ENCODE results near the gene DEPDC5.

The DEPDC5 gene

GRCh38 chr22:31925056-31925455, 171.2 kb downstream of the DEPDC5 start:
- Histone ChIP-seq H3K27ac (replicated peaks) (no peak overlapping the region), H3K4me3 (replicated peaks; ENCODE audit: insufficient read depth, low read length) (no peak overlapping the region), H3K27me3 (ENCODE audit: insufficient read depth, poor library complexity, severe bottlenecking) (no peaks in the 10 kb centered on the region)
- DNase-seq (ENCODE audit: low read depth in 1 of 2, low spot score in 1 of 2) = no peak
- TF ChIP-seq POLR2AphosphoS5 (IDR thresholded peaks at IDR 0.05; ENCODE audit: low read depth) (no peak), SPI1 (IDR thresholded peaks at IDR 0.05; ENCODE audit: borderline replicate concordance, low read depth) (no peak), REST (IDR thresholded peaks at IDR 0.05; ENCODE audit: insufficient replicate concordance, low read depth) (no peak), GABPA (IDR thresholded peaks at IDR 0.05; ENCODE audit: low read depth) (no peak), CTCF (IDR thresholded peaks at IDR 0.05; ENCODE audit: insufficient read depth, low read length) (no peak)

GRCh38 chr22:31926024-31926423, 172.2 kb downstream of the DEPDC5 start:
- no peak overlapping the region for H3K4me3 ChIP-seq (replicated peaks; ENCODE audit: insufficient read depth, low read length)
- no peak for DNase-seq (ENCODE audit: low read depth in 1 of 2, low spot score in 1 of 2)
- no peaks in the 10 kb centered on the region for H3K27me3 ChIP-seq (ENCODE audit: insufficient read depth, poor library complexity, severe bottlenecking)
- TF ChIP-seq POLR2AphosphoS5 (IDR thresholded peaks at IDR 0.05; ENCODE audit: low read depth) (no peak), GABPA (IDR thresholded peaks at IDR 0.05; ENCODE audit: low read depth) (no peak), CTCF (IDR thresholded peaks at IDR 0.05; ENCODE audit: insufficient read depth, low read length) (no peak), REST (IDR thresholded peaks at IDR 0.05; ENCODE audit: insufficient replicate concordance, low read depth) (no peak), SPI1 (IDR thresholded peaks at IDR 0.05; ENCODE audit: borderline replicate concordance, low read depth) (no peak)
- no peak overlapping the region for H3K27ac ChIP-seq (replicated peaks)

GRCh38 chr22:31926969-31927368, 173.2 kb downstream of the DEPDC5 start:
- no peak for DNase-seq (ENCODE audit: low read depth in 1 of 2, low spot score in 1 of 2)
- no peak overlapping the region for H3K27ac ChIP-seq (replicated peaks)
- no peak overlapping the region for H3K4me3 ChIP-seq (replicated peaks; ENCODE audit: insufficient read depth, low read length)
- TF ChIP-seq POLR2AphosphoS5 (IDR thresholded peaks at IDR 0.05; ENCODE audit: low read depth) (no peak), CTCF (IDR thresholded peaks at IDR 0.05; ENCODE audit: insufficient read depth, low read length) (no peak), SPI1 (IDR thresholded peaks at IDR 0.05; ENCODE audit: borderline replicate concordance, low read depth) (no peak), GABPA (IDR thresholded peaks at IDR 0.05; ENCODE audit: low read depth) (no peak), REST (IDR thresholded peaks at IDR 0.05; ENCODE audit: insufficient replicate concordance, low read depth) (no peak)
- H3K27me3 ChIP-seq (ENCODE audit: insufficient read depth, poor library complexity, severe bottlenecking) = no peaks in the 10 kb centered on the region
